ENCODE data around the gene APOBEC3F.
"Not testable (repeated sequence)": the region's sequence is repeated elsewhere in the genome, so short reads cannot be mapped to it uniquely, and the experiment has no call there.

- not testable (repeated sequence) for TF ChIP-seq EZH2 (IDR thresholded peaks at IDR 0.05; ENCODE audit: insufficient read depth, poor library complexity, severe bottlenecking); EZH2phosphoT487 (IDR thresholded peaks at IDR 0.05; ENCODE audit: insufficient read depth, low read depth)
These were observed 4.5 kb downstream of the APOBEC3F start for GRCh38 chr22:39045136-39045535.

Data from GM23248 (cell line).